Sigmoid colon (tissue), 7 donors: ENCODE results near the gene TOR1B. TPM values are rescaled to one million over a fixed set of nuclear protein-coding genes. Genes with fewer than 3 reads are reported as not detected.
"Not testable (repeated sequence)": the region's sequence is repeated elsewhere in the genome, so short reads cannot be mapped to it uniquely, and the experiment has no call there.

ENCODE experiments used
- DNase-seq: peaks from one replicate; pipeline ENCODE4 v3.0.0-alpha.2; 2019
- H3K27ac ChIP-seq, 4 donors: fragments of 200-600 bp; sonication (generic); one replicate each; pipeline ENCODE4 v1.5.1; 2016 to 2019; ENCODE audit warnings: mild to moderate bottlenecking in 1 of 4
- H3K27me3 ChIP-seq, 3 donors: fragments of 200-600 bp; sonication (generic); one replicate each; pipeline ENCODE4 v1.5.1; 2019; ENCODE audit warnings: mild to moderate bottlenecking in 1 of 3
- H3K36me3 ChIP-seq, 4 donors: fragments of 200-600 bp; sonication (generic); one replicate each; pipeline ENCODE4 v1.5.1; 2016 to 2019
- H3K4me1 ChIP-seq, 4 donors: fragments of 200-600 bp; sonication (generic); one replicate each; pipeline ENCODE4 v1.5.1; 2017 to 2019
- H3K4me3 ChIP-seq, 4 donors: fragments of 200-600 bp; sonication (generic); one replicate each; pipeline ENCODE4 v1.5.1; 2017 to 2019; ENCODE audit warnings: mild to moderate bottlenecking in 2 of 4, moderate library complexity in 1 of 4
- H3K9me3 ChIP-seq, 4 donors: fragments of 200-600 bp in 3 of 4; sonication (generic) in 3 of 4; one replicate each; pipeline versions ENCODE4 v1.5.1 to v1.6.1; 2013 to 2019
- CTCF ChIP-seq, 4 experiments: fragments of 450-650 bp in 3 of 4; fragments of 200-600 bp in 1 of 4; IDR thresholded peaks; one replicate each; pipeline ENCODE4 v1.5.1; 2016 to 2019; ENCODE audit warnings: antibody characterized with exemption in 4 of 4, mild to moderate bottlenecking in 3 of 4, moderate library complexity in 2 of 4
- EP300 ChIP-seq, 4 donors: sonication (generic); formaldehyde crosslinking; IDR thresholded peaks; one replicate each; pipeline ENCODE4 v1.6.1; 2017; ENCODE audit warnings: antibody characterized with exemption in 4 of 4
- POLR2A ChIP-seq, 2 donors: fragments of 450-650 bp; IDR thresholded peaks; one replicate each; pipeline ENCODE4 v1.6.1; 2016; ENCODE audit warnings: antibody characterized with exemption in 2 of 2, mild to moderate bottlenecking in 2 of 2, moderate library complexity in 2 of 2
- POLR2AphosphoS5 ChIP-seq, 4 donors: sonication (generic); formaldehyde crosslinking; IDR thresholded peaks; one replicate each; pipeline ENCODE4 v1.6.1; 2017; ENCODE audit warnings: antibody characterized with exemption in 4 of 4
- WGBS, 2 donors: extraction: QIAGEN DNeasy Blood & Tissue Kit; methylation state at CpG; one replicate each; pipeline ENCODE4 v1.1.7; 2013; 5-methylcytosine and 5-hydroxymethylcytosine counted together
- intact Hi-C: fragments of 100-400 bp; cut with DNase I; formaldehyde crosslinking; loops from one replicate; pipeline ENCODE4 v1.15.1; 2023
- polyA plus RNA-seq, 3 donors: library from polyadenylated mRNA; stranded (reverse); fragments of 200-250 nt; gene quantifications; one replicate each; pipeline ENCODE4 v1.2.3, GENCODE V29; 2013
- total RNA-seq, 4 donors: library from RNA; depleted of rRNA; stranded (reverse); fragments of >200 nt; gene quantifications; one replicate each; pipeline ENCODE4 v1.1.0, GENCODE V29; 2016
- donor health status: healthy with polysubstance abuse.
- donor health status: Bipolar disorder and iron deficiency.
- donor health status: healthy.

TOR1B gene
- total and polyA plus RNA-seq, 7 donors, result 7.8 to 31.3 (median 20.7) TPM

- intact Hi-C loops, H3K36me3 ChIP-seq, H3K9me3 ChIP-seq, H3K4me3 ChIP-seq, H3K4me1 ChIP-seq, H3K27me3 ChIP-seq: not testable (repeated sequence)
- 23 to 56% methylated on average over 13 of the region's 13 CpGs for WGBS, 2 donors
- H3K27ac ChIP-seq, result peak overlapping the region; percentile 56 to 72 (median 66)
- TF ChIP-seq POLR2AphosphoS5 (IDR thresholded peaks at IDR 0.05), result peak in 1 of 4 donors; percentile 59
- peak; percentile 74 for DNase-seq
These were observed 40.5 kb upstream of the TOR1B start for GRCh38 chr9:129762370-129762984.

DNA sequence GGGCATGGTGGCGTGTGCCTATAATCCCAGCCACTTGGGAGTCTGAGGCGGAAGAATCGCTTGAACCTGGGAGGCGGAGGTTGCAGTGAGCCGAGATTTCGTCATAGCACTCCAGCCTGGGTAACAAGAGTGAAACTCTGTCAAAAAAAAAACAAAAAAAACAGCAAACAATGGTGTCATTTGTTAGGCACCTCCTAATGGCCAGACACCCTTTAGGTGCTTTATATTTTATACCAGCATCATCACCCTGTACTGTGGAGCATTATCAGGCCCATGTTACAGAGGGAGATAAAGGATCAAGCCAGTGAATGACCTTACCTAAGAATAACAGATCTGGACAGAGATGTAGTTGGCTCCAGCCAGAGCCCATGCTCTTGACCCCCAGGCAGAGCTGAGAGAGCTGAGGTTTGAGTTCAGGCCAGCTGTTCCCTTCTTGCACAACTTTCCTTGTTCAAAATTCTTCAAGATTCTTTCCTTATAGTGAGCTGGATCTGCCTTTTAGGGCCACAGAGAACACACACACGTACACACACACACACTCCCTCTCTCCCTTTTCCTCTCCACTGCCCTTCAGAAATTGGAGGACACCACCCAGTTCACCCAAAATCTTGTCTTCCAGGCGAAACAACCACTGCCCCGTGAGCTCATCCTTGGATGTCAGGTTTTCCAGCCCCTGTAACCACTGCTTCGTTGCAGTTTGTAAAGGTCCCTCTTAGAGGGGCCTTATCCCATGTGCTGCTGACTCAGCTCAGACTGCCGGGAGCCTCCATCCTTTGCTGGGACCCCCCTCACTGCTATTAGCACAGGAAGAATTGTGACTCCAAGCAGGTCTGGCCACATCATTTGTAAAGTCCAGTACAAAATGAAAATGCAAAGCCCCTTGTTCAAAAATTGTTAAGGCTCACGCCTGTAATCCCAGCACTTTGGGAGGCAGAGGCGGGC is 39.7 kb upstream of the TOR1B start:
- intact Hi-C loops, result no loop called here
- Histone ChIP-seq H3K9me3 (no peaks in the 10 kb centered on the region), H3K27ac (peak overlapping the region; percentile 45 to 72 (median 60)), H3K36me3 (no peaks in the 10 kb centered on the region), H3K4me1 (peaks cover 0 to 4% (median 2%) of the 10 kb centered on the region in 4 donors), H3K27me3 (no peaks in the 10 kb centered on the region), H3K4me3 (no peak overlapping the region)
- 80 to 82% methylated on average over 13 of the region's 13 CpGs for WGBS, 2 donors
- DNase-seq, result peak; percentile 76
- TF ChIP-seq CTCF (IDR thresholded peaks at IDR 0.05), result no peak
- no peak for TF ChIP-seq POLR2AphosphoS5 (IDR thresholded peaks at IDR 0.05)
- no peak for TF ChIP-seq POLR2A (IDR thresholded peaks at IDR 0.05)

- H3K27me3 ChIP-seq, result no peaks in the 10 kb centered on the region
- intact Hi-C loops, result no loop called here
- DNase-seq, result no peak
- WGBS, 2 donors, result 44 to 77% methylated on average over 4 of the region's 4 CpGs
- H3K4me3 ChIP-seq, result no peak overlapping the region
- H3K27ac ChIP-seq, result no peak overlapping the region
- peaks cover 0 to 4% (median 2%) of the 10 kb centered on the region in 4 donors for H3K4me1 ChIP-seq
- H3K9me3 ChIP-seq, result no peaks in the 10 kb centered on the region
- TF ChIP-seq EP300 (IDR thresholded peaks at IDR 0.05) (no peak), POLR2AphosphoS5 (IDR thresholded peaks at IDR 0.05) (no peak), POLR2A (IDR thresholded peaks at IDR 0.05) (no peak), CTCF (IDR thresholded peaks at IDR 0.05) (no peak)
- H3K36me3 ChIP-seq, result no peaks in the 10 kb centered on the region
These were observed 37.1 kb upstream of the TOR1B start for GRCh38 chr9:129765764-129766317.

DNA sequence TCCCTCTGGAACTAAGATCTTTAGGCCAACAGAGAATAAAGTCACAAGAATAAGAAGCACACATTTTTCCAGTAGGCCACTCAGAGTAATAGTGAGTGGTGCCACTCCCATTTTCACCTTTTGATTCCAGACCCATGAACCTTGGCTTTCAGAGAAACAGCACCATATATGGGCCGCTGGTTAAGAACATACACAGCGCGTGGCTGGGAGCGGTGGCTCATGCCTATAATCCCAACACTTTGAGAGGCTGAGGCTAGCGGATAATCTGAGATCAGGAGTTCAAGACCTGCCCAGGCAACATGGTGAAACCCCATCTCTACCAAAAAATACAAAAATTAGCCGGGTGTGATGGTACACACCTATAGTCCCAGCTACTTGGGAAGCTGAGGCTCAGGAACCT is 34.5 kb upstream of the TOR1B start:
- DNase-seq, result no peak
- Histone ChIP-seq H3K27me3 (no peaks in the 10 kb centered on the region), H3K4me3 (no peak overlapping the region), H3K4me1 (no peaks in the 10 kb centered on the region), H3K36me3 (no peaks in the 10 kb centered on the region), H3K9me3 (no peaks in the 10 kb centered on the region), H3K27ac (no peak overlapping the region)
- intact Hi-C loops, result no loop called here
- WGBS, 2 donors, result 95 to 97% methylated on average over 6 of the region's 6 CpGs
- TF ChIP-seq EP300 (IDR thresholded peaks at IDR 0.05) (no peak), POLR2A (IDR thresholded peaks at IDR 0.05) (no peak), CTCF (IDR thresholded peaks at IDR 0.05) (no peak), POLR2AphosphoS5 (IDR thresholded peaks at IDR 0.05) (no peak)

- TF ChIP-seq CTCF (IDR thresholded peaks at IDR 0.05) (no peak), EP300 (IDR thresholded peaks at IDR 0.05) (no peak), POLR2AphosphoS5 (IDR thresholded peaks at IDR 0.05) (no peak), POLR2A (IDR thresholded peaks at IDR 0.05) (no peak)
- H3K4me3 ChIP-seq, result no peak overlapping the region
- DNase-seq, result no peak
- H3K4me1 ChIP-seq, result no peaks in the 10 kb centered on the region
- 77 to 85% methylated on average over 5 of the region's 5 CpGs for WGBS, 2 donors
- intact Hi-C loops, result no loop called here
- H3K27me3 ChIP-seq, result no peaks in the 10 kb centered on the region
- no peak overlapping the region for H3K27ac ChIP-seq
- H3K36me3 ChIP-seq, result no peaks in the 10 kb centered on the region
- no peaks in the 10 kb centered on the region for H3K9me3 ChIP-seq
These were observed 33.3 kb upstream of the TOR1B start for GRCh38 chr9:129769669-129770068.
